ENCODE results near the gene ACTR2.

DNA sequence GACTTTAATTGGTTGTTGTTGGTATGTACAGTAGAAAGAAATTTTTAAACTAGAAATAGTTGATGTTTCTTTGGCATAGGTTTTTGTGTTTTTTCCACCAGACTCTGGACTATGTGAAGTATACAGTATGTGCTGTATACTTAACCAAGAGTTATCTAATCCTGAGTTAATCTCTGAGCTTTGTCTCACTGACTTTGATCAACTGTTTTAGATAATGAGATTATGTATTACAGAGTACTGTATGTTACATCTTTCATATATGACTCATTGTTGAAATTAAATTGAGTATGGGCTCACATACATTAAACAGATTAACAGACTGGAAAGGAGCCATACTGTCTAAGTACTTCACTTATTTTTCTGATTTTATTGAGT, 38.0 kb downstream of the ACTR2 start:
- TF ChIP-seq CTCF (IDR thresholded peaks at IDR 0.05), result no peak
- TF ChIP-seq POLR2A (IDR thresholded peaks at IDR 0.05), result no peak

All from Peyer's patch (tissue), 4 donors.